ENCODE results near the gene HIVEP3. TPM values are rescaled to one million over a fixed set of nuclear protein-coding genes. Genes with fewer than 3 reads are reported as not detected.

The HIVEP3 gene
- total RNA-seq, 1 donor from 2014 or later, result 6.5 TPM

GRCh38 chr1:41581216-41582003, 337.3 kb downstream of the HIVEP3 start:
- ATAC-seq, result no peak
- no peak for DNase-seq
- intact Hi-C loops (cut with micrococcal nuclease), result no loop called here

GRCh38 chr1:41580520-41581172, 338.1 kb downstream of the HIVEP3 start:
- intact Hi-C loops (cut with micrococcal nuclease), result no loop called here
- no peak for ATAC-seq
- no peak for DNase-seq

- DNase-seq (no peak), ATAC-seq (no peak)
- intact Hi-C loops (cut with micrococcal nuclease), result no loop called here
Measured at GRCh38 chr1:41580021-41580420, 338.7 kb downstream of the HIVEP3 start.

GRCh38 chr1:41578712-41579335, 339.9 kb downstream of the HIVEP3 start:
- ATAC-seq, result no peak
- DNase-seq, result no peak
- intact Hi-C loops (cut with micrococcal nuclease), result loop anchor here (10.0 kb wide), 1 partner anchor 216 kb away; no protein-coding TSS in a partner anchor

GRCh38 chr1:41576620-41577019, 342.1 kb downstream of the HIVEP3 start:
- DNase-seq (no peak), ATAC-seq (no peak)
- intact Hi-C loops (cut with micrococcal nuclease), result loop anchor here (10.0 kb wide), 1 partner anchor 218 kb away; no protein-coding TSS in a partner anchor

- DNase-seq, result no peak
- intact Hi-C loops (cut with micrococcal nuclease), result loop anchor here (10.0 kb wide), 1 partner anchor 219 kb away; no protein-coding TSS in a partner anchor
Measured at GRCh38 chr1:41576206-41576605, 342.5 kb downstream of the HIVEP3 start.

GRCh38 chr1:41574842-41575241, 343.9 kb downstream of the HIVEP3 start:
- DNase-seq (no peak), ATAC-seq (no peak)
- intact Hi-C loops (cut with micrococcal nuclease), result loop anchor here (10.0 kb wide), 1 partner anchor 220 kb away; no protein-coding TSS in a partner anchor

More at GRCh38 chr1:41576206-41576605, 342.5 kb downstream of the HIVEP3 start:
- ATAC-seq, result no peak

GRCh38 chr1:41573785-41574713, 344.7 kb downstream of the HIVEP3 start:
- intact Hi-C loops (cut with micrococcal nuclease), result loop anchor here (10.0 kb wide), 1 partner anchor 221 kb away; no protein-coding TSS in a partner anchor
- DNase-seq (peak; percentile 81), ATAC-seq (peak; percentile 92)

GRCh38 chr1:41573194-41573593, 345.5 kb downstream of the HIVEP3 start:
- ATAC-seq, result no peak
- intact Hi-C loops (cut with micrococcal nuclease), result loop anchor here (10.0 kb wide), 1 partner anchor 222 kb away; no protein-coding TSS in a partner anchor
- DNase-seq, result no peak

GRCh38 chr1:41572224-41572623, 346.5 kb downstream of the HIVEP3 start:
- intact Hi-C loops (cut with micrococcal nuclease), result loop anchor here (10.0 kb wide), 1 partner anchor 223 kb away; no protein-coding TSS in a partner anchor
- no peak for ATAC-seq
- DNase-seq, result no peak

- intact Hi-C loops (cut with micrococcal nuclease), result loop anchor here (10.0 kb wide), 1 partner anchor 224 kb away; no protein-coding TSS in a partner anchor
- ATAC-seq (no peak), DNase-seq (no peak)
Measured at GRCh38 chr1:41571041-41571440, 347.7 kb downstream of the HIVEP3 start.

GRCh38 chr1:41568204-41568603, 350.5 kb downstream of the HIVEP3 start:
- no peak for DNase-seq
- intact Hi-C loops (cut with micrococcal nuclease), result no loop called here
- ATAC-seq, result no peak

GRCh38 chr1:41566969-41567368, 351.8 kb downstream of the HIVEP3 start:
- intact Hi-C loops (cut with micrococcal nuclease), result no loop called here
- DNase-seq, result no peak
- ATAC-seq, result no peak

- intact Hi-C loops (cut with micrococcal nuclease), result no loop called here
- ATAC-seq (no peak), DNase-seq (no peak)
Measured at GRCh38 chr1:41566274-41566885, 352.3 kb downstream of the HIVEP3 start.

GRCh38 chr1:41564741-41565475, 353.8 kb downstream of the HIVEP3 start:
- ATAC-seq (no peak), DNase-seq (no peak)
- intact Hi-C loops (cut with micrococcal nuclease), result no loop called here

- no peak for DNase-seq
- intact Hi-C loops (cut with micrococcal nuclease), result no loop called here
- ATAC-seq, result no peak
Measured at GRCh38 chr1:41562328-41562727, 356.4 kb downstream of the HIVEP3 start.

- DNase-seq, result no peak
- intact Hi-C loops (cut with micrococcal nuclease), result no loop called here
- no peak for ATAC-seq
Measured at GRCh38 chr1:41560931-41561330, 357.8 kb downstream of the HIVEP3 start.

GRCh38 chr1:41560496-41560895, 358.2 kb downstream of the HIVEP3 start:
- ATAC-seq, result no peak
- intact Hi-C loops (cut with micrococcal nuclease), result no loop called here
- no peak for DNase-seq
